ENCODE data around the gene TGFBR1. TPM values are rescaled to one million over a fixed set of nuclear protein-coding genes. Genes with fewer than 3 reads are reported as not detected.

TGFBR1 gene
- total and polyA plus RNA-seq, 3 experiments from 2014 or later: 34.4 to 41.9 (median 36.6) TPM

- no peak overlapping the region for H3K27ac ChIP-seq (ENCODE audit: low read depth, low read length)
- no peaks in the 10 kb centered on the region for H3K9me3 ChIP-seq (ENCODE audit: low read length)
- H3K4me1 ChIP-seq (ENCODE audit: insufficient read depth, low read length): peaks cover 42% of the 10 kb centered on the region
- CTCF ChIA-PET: interaction anchor here (1.2 kb wide), 1 partner anchor 19 kb away, joined by 3 read pairs; no protein-coding TSS in a partner anchor
- no peaks in the 10 kb centered on the region for H3K27me3 ChIP-seq (ENCODE audit: insufficient read depth, low read length, poor library complexity, severe bottlenecking)
- Mint-ChIP-seq H3K9me3 (peaks cover 0 to 2% (median 0%) of the 10 kb centered on the region in 5 donors), H3K27ac (peak overlapping the region in 7 of 8 donors; percentile 20 to 86 (median 59)), H3K4me3 (no peak overlapping the region), H3K36me3 (peaks cover 0 to 4% (median 0%) of the 10 kb centered on the region in 3 donors), H3K27me3 (no peaks in the 10 kb centered on the region), H3K4me1 (peaks cover 51 to 60% (median 56%) of the 10 kb centered on the region in 3 donors)
- H3K4me3 ChIP-seq (ENCODE audit: low read length): no peak overlapping the region
- no peak for DNase-seq
- no peaks in the 10 kb centered on the region for H3K36me3 ChIP-seq (ENCODE audit: insufficient read depth, low read length)
- POLR2A ChIA-PET: no interaction called here
Observed at GRCh38 chr9:99078717-99079116, 26.2 kb upstream of the TGFBR1 start.

- peaks cover 44 to 57% (median 48%) of the 10 kb centered on the region in 3 donors for H3K4me1 Mint-ChIP-seq
- H3K4me3 ChIP-seq (ENCODE audit: low read length): no peak overlapping the region
- DNase-seq: no peak
- H3K27me3 Mint-ChIP-seq: no peaks in the 10 kb centered on the region
- no peaks in the 10 kb centered on the region for H3K9me3 ChIP-seq (ENCODE audit: low read length)
- ChIA-PET CTCF (interaction anchor here (1.2 kb wide), 1 partner anchor 18 kb away, joined by 3 read pairs; no protein-coding TSS in a partner anchor), POLR2A (no interaction called here)
- H3K9me3 Mint-ChIP-seq: peaks cover 0 to 2% (median 0%) of the 10 kb centered on the region in 5 donors
- no peak overlapping the region for H3K27ac ChIP-seq (ENCODE audit: low read depth, low read length)
- peak overlapping the region in 4 of 8 donors; percentile 59 to 95 (median 79) for H3K27ac Mint-ChIP-seq
- no peaks in the 10 kb centered on the region for H3K27me3 ChIP-seq (ENCODE audit: insufficient read depth, low read length, poor library complexity, severe bottlenecking)
- H3K4me1 ChIP-seq (ENCODE audit: insufficient read depth, low read length): peaks cover 42% of the 10 kb centered on the region
- no peak overlapping the region for H3K4me3 Mint-ChIP-seq
- H3K36me3 Mint-ChIP-seq: peaks cover 0 to 4% (median 0%) of the 10 kb centered on the region in 3 donors
- H3K36me3 ChIP-seq (ENCODE audit: insufficient read depth, low read length): no peaks in the 10 kb centered on the region
Observed at GRCh38 chr9:99079542-99079941, 25.4 kb upstream of the TGFBR1 start.

- H3K27me3 ChIP-seq (ENCODE audit: insufficient read depth, low read length, poor library complexity, severe bottlenecking): no peaks in the 10 kb centered on the region
- DNase-seq: no peak
- no peaks in the 10 kb centered on the region for H3K36me3 Mint-ChIP-seq
- H3K4me1 ChIP-seq (ENCODE audit: insufficient read depth, low read length): peaks cover 22% of the 10 kb centered on the region
- no peak overlapping the region for H3K27ac Mint-ChIP-seq
- no peaks in the 10 kb centered on the region for H3K27me3 Mint-ChIP-seq
- no peaks in the 10 kb centered on the region for H3K36me3 ChIP-seq (ENCODE audit: insufficient read depth, low read length)
- H3K27ac ChIP-seq (ENCODE audit: low read depth, low read length): no peak overlapping the region
- no peak overlapping the region for H3K4me3 Mint-ChIP-seq
- H3K4me3 ChIP-seq (ENCODE audit: low read length): no peak overlapping the region
- H3K9me3 Mint-ChIP-seq: peaks cover 0 to 2% (median 0%) of the 10 kb centered on the region in 5 donors
- H3K4me1 Mint-ChIP-seq: peaks cover 33 to 40% (median 35%) of the 10 kb centered on the region in 3 donors
- CTCF ChIA-PET: interaction anchor here (1.3 kb wide), 1 partner anchor 23 kb away, joined by 3 read pairs; no protein-coding TSS in a partner anchor
- POLR2A ChIA-PET: no interaction called here
- no peaks in the 10 kb centered on the region for H3K9me3 ChIP-seq (ENCODE audit: low read length)
Observed at GRCh38 chr9:99083051-99083450, 21.9 kb upstream of the TGFBR1 start.

GRCh38 chr9:99085949-99086948 is 18.7 kb upstream of the TGFBR1 start:
- POLR2A ChIA-PET: no interaction called here
- peaks cover 12% of the 10 kb centered on the region for H3K4me1 ChIP-seq (ENCODE audit: insufficient read depth, low read length)
- Mint-ChIP-seq H3K4me1 (peaks cover 27 to 36% (median 27%) of the 10 kb centered on the region in 3 donors), H3K36me3 (peaks cover 0 to 6% (median 0%) of the 10 kb centered on the region in 3 donors), H3K27ac (peak overlapping the region in 5 of 8 donors; percentile 9 to 61 (median 40)), H3K27me3 (no peaks in the 10 kb centered on the region), H3K4me3 (peak overlapping the region in 4 of 7 donors; percentile 8 to 66 (median 24)), H3K9me3 (peaks cover 0 to 2% (median 0%) of the 10 kb centered on the region in 5 donors)
- no peaks in the 10 kb centered on the region for H3K9me3 ChIP-seq (ENCODE audit: low read length)
- no peaks in the 10 kb centered on the region for H3K27me3 ChIP-seq (ENCODE audit: insufficient read depth, low read length, poor library complexity, severe bottlenecking)
- CTCF ChIA-PET: interaction anchor here (1.6 kb wide), 1 partner anchor 17 kb away, joined by 8 read pairs; no protein-coding TSS in a partner anchor
- no peak overlapping the region for H3K4me3 ChIP-seq (ENCODE audit: low read length)
- no peak for DNase-seq
- no peaks in the 10 kb centered on the region for H3K36me3 ChIP-seq (ENCODE audit: insufficient read depth, low read length)
- no peak overlapping the region for H3K27ac ChIP-seq (ENCODE audit: low read depth, low read length)

GRCh38 chr9:99087462-99087861 is 17.5 kb upstream of the TGFBR1 start:
- ChIA-PET POLR2A (no interaction called here), CTCF (no interaction called here)
- no peaks in the 10 kb centered on the region for H3K9me3 ChIP-seq (ENCODE audit: low read length)
- Mint-ChIP-seq H3K4me1 (peaks cover 36 to 46% (median 37%) of the 10 kb centered on the region in 3 donors), H3K27ac (peak overlapping the region in 1 of 8 donors; percentile 29), H3K27me3 (no peaks in the 10 kb centered on the region), H3K9me3 (no peaks in the 10 kb centered on the region), H3K36me3 (peaks cover 0 to 6% (median 0%) of the 10 kb centered on the region in 3 donors), H3K4me3 (no peak overlapping the region)
- no peaks in the 10 kb centered on the region for H3K27me3 ChIP-seq (ENCODE audit: insufficient read depth, low read length, poor library complexity, severe bottlenecking)
- H3K36me3 ChIP-seq (ENCODE audit: insufficient read depth, low read length): no peaks in the 10 kb centered on the region
- H3K4me3 ChIP-seq (ENCODE audit: low read length): no peak overlapping the region
- DNase-seq: no peak
- H3K27ac ChIP-seq (ENCODE audit: low read depth, low read length): no peak overlapping the region
- peaks cover 17% of the 10 kb centered on the region for H3K4me1 ChIP-seq (ENCODE audit: insufficient read depth, low read length)

- Histone ChIP-seq H3K27me3 (ENCODE audit: insufficient read depth, low read length, poor library complexity, severe bottlenecking) (no peaks in the 10 kb centered on the region), H3K9me3 (ENCODE audit: low read length) (no peaks in the 10 kb centered on the region), H3K4me1 (ENCODE audit: insufficient read depth, low read length) (peaks cover 32% of the 10 kb centered on the region), H3K36me3 (ENCODE audit: insufficient read depth, low read length) (no peaks in the 10 kb centered on the region), H3K27ac (ENCODE audit: low read depth, low read length) (no peak overlapping the region), H3K4me3 (ENCODE audit: low read length) (no peak overlapping the region)
- no peak overlapping the region for H3K27ac Mint-ChIP-seq
- no peak overlapping the region for H3K4me3 Mint-ChIP-seq
- peaks cover 0 to 6% (median 0%) of the 10 kb centered on the region in 3 donors for H3K36me3 Mint-ChIP-seq
- DNase-seq: no peak
- H3K27me3 Mint-ChIP-seq: no peaks in the 10 kb centered on the region
- peaks cover 47 to 50% (median 50%) of the 10 kb centered on the region in 3 donors for H3K4me1 Mint-ChIP-seq
- ChIA-PET POLR2A (no interaction called here), CTCF (no interaction called here)
- H3K9me3 Mint-ChIP-seq: no peaks in the 10 kb centered on the region
Observed at GRCh38 chr9:99090336-99091130, 14.4 kb upstream of the TGFBR1 start.

GRCh38 chr9:99092643-99093491 is 12.0 kb upstream of the TGFBR1 start:
- ChIA-PET POLR2A (interaction anchor here (0.6 kb wide), 2 partner anchors 12 to 28 kb away, joined by 3 read pairs; partner anchors contain the start of gene TGFBR1), CTCF (interaction anchor here (1.2 to 1.5 kb wide), 3 partner anchors 11 to 93 kb away, joined by 3 to 5 read pairs (median 3); no protein-coding TSS in a partner anchor)
- Histone ChIP-seq H3K27me3 (ENCODE audit: insufficient read depth, low read length, poor library complexity, severe bottlenecking) (no peaks in the 10 kb centered on the region), H3K27ac (ENCODE audit: low read depth, low read length) (peak overlapping the region; percentile 30), H3K9me3 (ENCODE audit: low read length) (no peaks in the 10 kb centered on the region), H3K4me3 (ENCODE audit: low read length) (peak overlapping the region; percentile 38), H3K36me3 (ENCODE audit: insufficient read depth, low read length) (no peaks in the 10 kb centered on the region), H3K4me1 (ENCODE audit: insufficient read depth, low read length) (peaks cover 22% of the 10 kb centered on the region)
- no peak for DNase-seq
- H3K27me3 Mint-ChIP-seq: no peaks in the 10 kb centered on the region
- peaks cover 0 to 6% (median 0%) of the 10 kb centered on the region in 3 donors for H3K36me3 Mint-ChIP-seq
- H3K27ac Mint-ChIP-seq: peak overlapping the region; percentile 16 to 90 (median 74)
- peak overlapping the region in 6 of 7 donors; percentile 46 to 75 (median 69) for H3K4me3 Mint-ChIP-seq
- peaks cover 40 to 58% (median 55%) of the 10 kb centered on the region in 3 donors for H3K4me1 Mint-ChIP-seq
- no peaks in the 10 kb centered on the region for H3K9me3 Mint-ChIP-seq
